PC-3 (cell line): ENCODE data around the gene EML3. TPM values are rescaled to one million over a fixed set of nuclear protein-coding genes. Genes with fewer than 3 reads are reported as not detected.

Experiments used
- ATAC-seq: fragments of 200-7000 bp; cut with Tn5 transposase; 2 replicates; pipeline ENCODE4 v1.9.1; 2020; ENCODE audit warnings: mild to moderate bottlenecking, moderate library complexity
- BruUV-seq: library from RNA; stranded (reverse); fragments of 400-500 nt; replicated peaks from 2 replicates; lab custom pipeline; 2021; lab: Mats Ljungman, UMichigan
- CTCF ChIA-PET: fragments of 300-600 bp; sonication (Branson Sonifier 250); formaldehyde crosslinking; loops from one replicate; lab custom pipeline; 2022; ENCODE audit warnings: antibody characterized with exemption; lab: Charles Lee
- POLR2A ChIA-PET: fragments of 300-600 bp; sonication (Branson Sonifier 250); formaldehyde crosslinking; loops from one replicate; lab custom pipeline; 2022; ENCODE audit warnings: antibody characterized with exemption; ENCODE audit not compliant: unreplicated experiment; lab: Charles Lee
- DNase-seq: peaks from one replicate; pipeline ENCODE4 v3.0.0-alpha.2; 2015
- H2AFZ ChIP-seq: fragments of 300-600 bp; sonication (generic); 2 replicates; pipeline ENCODE4 v1.6.0; 2016; ENCODE audit warnings: antibody characterized with exemption, low read length
- H3F3A ChIP-seq: fragments of 300-600 bp; sonication (generic); one replicate; pipeline ENCODE4 v1.6.0; 2017; ENCODE audit warnings: antibody characterized with exemption, low read length, control low read depth, mild to moderate bottlenecking; ENCODE audit not compliant: unreplicated experiment
- H3K27ac ChIP-seq: fragments of 300-600 bp; sonication (generic); 2 replicates; pipeline ENCODE4 v1.5.1; 2016; ENCODE audit warnings: mild to moderate bottlenecking, low read length
- H3K27me3 ChIP-seq: fragments of 300-600 bp; sonication (generic); 2 replicates; pipeline ENCODE4 v1.6.1; 2016; ENCODE audit warnings: low read length, mixed read lengths
- H3K36me3 ChIP-seq: fragments of 300-600 bp; sonication (generic); 2 replicates; pipeline ENCODE4 v1.6.1; 2016; ENCODE audit warnings: low read depth, mixed run types, low read length, mixed read lengths
- H3K4me1 ChIP-seq: fragments of 300-600 bp; sonication (generic); 2 replicates; pipeline ENCODE4 v1.5.1; 2016; ENCODE audit warnings: low read length; ENCODE audit not compliant: insufficient read depth
- H3K4me2 ChIP-seq: fragments of 300-600 bp; sonication (generic); 2 replicates; pipeline ENCODE4 v1.6.0; 2016; ENCODE audit warnings: low read length
- H3K4me3 ChIP-seq: fragments of 300-600 bp; sonication (generic); 2 replicates; pipeline ENCODE4 v1.5.1; 2016; ENCODE audit warnings: mild to moderate bottlenecking, low read length, mixed read lengths
- H3K79me2 ChIP-seq: fragments of 300-600 bp; sonication (generic); 2 replicates; pipeline ENCODE4 v1.6.1; 2017; ENCODE audit warnings: low read length, mixed read lengths
- H3K9ac ChIP-seq: fragments of 300-600 bp; sonication (generic); 2 replicates; pipeline ENCODE4 v1.6.0; 2016; ENCODE audit warnings: mild to moderate bottlenecking, low read length
- H3K9me2 ChIP-seq: fragments of 300-600 bp; sonication (generic); replicated peaks from 2 replicates; pipeline ENCODE4 v1.6.1; 2016; ENCODE audit warnings: mixed run types, low read length, mixed read lengths
- H3K9me3 ChIP-seq: fragments of 300-600 bp; sonication (generic); 2 replicates; pipeline ENCODE4 v1.6.1; 2016; ENCODE audit warnings: low read length, mixed read lengths
- H4K20me1 ChIP-seq: fragments of 300-600 bp; sonication (generic); 2 replicates; pipeline ENCODE4 v1.6.1; 2016; ENCODE audit warnings: low read length, mixed read lengths
- CTCF ChIP-seq: fragments of 300-600 bp; sonication (generic); conservative IDR thresholded peaks from 2 replicates; pipeline ENCODE4 v1.5.1; 2017; ENCODE audit warnings: antibody characterized with exemption, low read depth, mild to moderate bottlenecking, low read length
- EZH2 ChIP-seq: fragments of 300-600 bp; sonication (generic); IDR thresholded peaks from one replicate; pipeline ENCODE4 v1.6.1; 2017; ENCODE audit warnings: antibody characterized with exemption, mild to moderate bottlenecking, low read length; ENCODE audit not compliant: unreplicated experiment
- EZH2phosphoT487 ChIP-seq: fragments of 300-600 bp; sonication (generic); IDR thresholded peaks from 2 replicates; pipeline ENCODE4 v1.6.1; 2018; ENCODE audit warnings: mild to moderate bottlenecking, antibody characterized with exemption, low read length, borderline replicate concordance
- intact Hi-C: fragments of 100-400 bp; cut with micrococcal nuclease; formaldehyde crosslinking; loops from 2 replicates; pipeline ENCODE4 v1.9.0; 2023
- total RNA-seq: library from RNA; depleted of rRNA; stranded (reverse); fragments of >200 nt; gene quantifications from 2 replicates; pipeline ENCODE4 v1.2.3, GENCODE V29; 2014

The EML3 gene
- total RNA-seq, 1 experiment from 2014 or later, result 32.8 TPM

DNA sequence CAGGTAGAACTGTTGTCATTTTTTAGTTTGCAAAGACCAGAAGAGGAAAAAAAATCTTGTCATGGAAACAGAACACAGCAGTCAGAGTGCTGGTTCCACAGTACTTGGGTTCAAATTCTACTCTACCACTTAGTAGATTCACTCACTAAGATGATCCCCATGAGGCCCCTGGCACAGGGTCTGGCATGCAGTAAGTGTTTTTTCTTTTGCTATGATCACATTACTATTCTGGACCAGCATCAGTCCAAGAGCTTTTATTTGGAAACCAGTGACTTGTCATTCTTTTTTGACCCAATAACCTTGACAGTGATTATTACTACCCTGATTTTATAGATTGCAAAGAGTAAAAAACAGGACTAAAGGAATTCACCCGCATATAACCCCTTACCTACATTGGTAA lies 43.0 kb downstream of the EML3 start:
- Histone ChIP-seq H3K9me2 (no peaks in the 10 kb centered on the region), H3K27ac (no peak overlapping the region), H3K9me3 (no peaks in the 10 kb centered on the region), H3K9ac (no peak overlapping the region), H3K4me2 (peak overlapping the region; percentile 22; the same call in 1 of the 2 replicates), H3K79me2 (peaks cover 94% of the 10 kb centered on the region), H3F3A (peaks cover 4% of the 10 kb centered on the region), H3K36me3 (peaks cover 71% of the 10 kb centered on the region), H3K4me1 (peaks cover 22% of the 10 kb centered on the region), H3K4me3 (no peak overlapping the region), H2AFZ (no peak overlapping the region), H4K20me1 (peaks cover 59% of the 10 kb centered on the region), H3K27me3 (no peaks in the 10 kb centered on the region)
- intact Hi-C loops, result no loop called here
- DNase-seq (no peak), ATAC-seq (no peak)
- TF ChIP-seq CTCF (no peak), EZH2phosphoT487 (no peak), EZH2 (no peak)
- BruUV-seq, result no TSS peak
- ChIA-PET CTCF (interaction anchor here (0.6 kb wide), 1 partner anchor 53 kb away, joined by 6 read pairs; no protein-coding TSS in a partner anchor), POLR2A (no interaction called here)

GRCh38 chr11:62567018-62567633 lies 45.4 kb downstream of the EML3 start:
- peaks cover 22% of the 10 kb centered on the region for H3K4me1 ChIP-seq
- no peak overlapping the region for H3K27ac ChIP-seq
- CTCF ChIA-PET, result no interaction called here
- no peaks in the 10 kb centered on the region for H3K9me2 ChIP-seq
- TF ChIP-seq CTCF (no peak), EZH2 (no peak), EZH2phosphoT487 (no peak)
- no peak for ATAC-seq
- H3K9ac ChIP-seq, result no peak overlapping the region
- POLR2A ChIA-PET, result no interaction called here
- intact Hi-C loops, result no loop called here
- no peak overlapping the region for H3K4me2 ChIP-seq
- no peaks in the 10 kb centered on the region for H3K27me3 ChIP-seq
- peaks cover 78% of the 10 kb centered on the region for H3K36me3 ChIP-seq
- no peak for DNase-seq
- peaks cover 57% of the 10 kb centered on the region for H4K20me1 ChIP-seq
- BruUV-seq, result no TSS peak
- H2AFZ ChIP-seq, result no peak overlapping the region
- peaks cover 11% of the 10 kb centered on the region for H3F3A ChIP-seq
- H3K79me2 ChIP-seq, result peaks cover 88% of the 10 kb centered on the region
- no peaks in the 10 kb centered on the region for H3K9me3 ChIP-seq
- H3K4me3 ChIP-seq, result no peak overlapping the region

- no TSS peak for BruUV-seq
- H3K79me2 ChIP-seq, result peaks cover 79% of the 10 kb centered on the region
- no peak overlapping the region for H3K27ac ChIP-seq
- DNase-seq (no peak), ATAC-seq (no peak)
- H3K9me2 ChIP-seq, result no peaks in the 10 kb centered on the region
- no peak for TF ChIP-seq EZH2phosphoT487
- no peak for TF ChIP-seq EZH2
- TF ChIP-seq CTCF, result no peak
- no peak overlapping the region for H2AFZ ChIP-seq
- ChIA-PET CTCF (no interaction called here), POLR2A (no interaction called here)
- peaks cover 22% of the 10 kb centered on the region for H3K4me1 ChIP-seq
- H3K9ac ChIP-seq, result no peak overlapping the region
- H3K27me3 ChIP-seq, result no peaks in the 10 kb centered on the region
- intact Hi-C loops, result no loop called here
- H3K9me3 ChIP-seq, result no peaks in the 10 kb centered on the region
- peaks cover 16% of the 10 kb centered on the region for H3F3A ChIP-seq
- no peak overlapping the region for H3K4me3 ChIP-seq
- peaks cover 48% of the 10 kb centered on the region for H4K20me1 ChIP-seq
- peaks cover 74% of the 10 kb centered on the region for H3K36me3 ChIP-seq
- no peak overlapping the region for H3K4me2 ChIP-seq
Observed at GRCh38 chr11:62566247-62566646, 46.3 kb downstream of the EML3 start.
